Stimulated activated CD4-positive, alpha-beta T cell treated with anti-CD3 and anti-CD28 coated beads, Interleukin-1b, Interleukin-23, amount 100 ng/mL, for 1 hour (primary cell): ENCODE measurements around the gene KCNJ9.
"Not testable (repeated sequence)": the region's sequence is repeated elsewhere in the genome, so short reads cannot be mapped to it uniquely, and the experiment has no call there.

Experiments
- DNase-seq, 2 donors: peaks; one replicate each; pipeline ENCODE4 v3.0.0-alpha.2; 2020; ENCODE audit warnings: low read depth in 2 of 2

The KCNJ9 gene

GRCh38 chr1:160103658-160104408 is 22.5 kb downstream of the KCNJ9 start:
- no peak for DNase-seq

GRCh38 chr1:160104486-160104885 is 23.1 kb downstream of the KCNJ9 start:
- DNase-seq = no peak

- DNase-seq = no peak
Measured at GRCh38 chr1:160105155-160105554, 23.8 kb downstream of the KCNJ9 start.

GRCh38 chr1:160107512-160107911 is 26.2 kb downstream of the KCNJ9 start:
- no peak for DNase-seq

- no peak for DNase-seq
Measured at GRCh38 chr1:160108888-160109662, 27.7 kb downstream of the KCNJ9 start.

GRCh38 chr1:160109686-160110085 is 28.3 kb downstream of the KCNJ9 start:
- DNase-seq = no peak

- DNase-seq = not testable (repeated sequence)
Measured at GRCh38 chr1:160111462-160111861, 30.1 kb downstream of the KCNJ9 start.

GRCh38 chr1:160112357-160112756 is 31.0 kb downstream of the KCNJ9 start:
- no peak for DNase-seq

GRCh38 chr1:160113407-160113806 is 32.1 kb downstream of the KCNJ9 start:
- DNase-seq = no peak

GRCh38 chr1:160114085-160114484 is 32.7 kb downstream of the KCNJ9 start:
- no peak for DNase-seq

GRCh38 chr1:160115545-160116282 is 34.4 kb downstream of the KCNJ9 start, which contains the start of gene ATP1A2:
Gene ATP1A2, plus strand, starts transcription at chr1:160115759. Its CDS starts 103 bp downstream, at chr1:160115862.
- no peak for DNase-seq

GRCh38 chr1:160116283-160117147 is 35.2 kb downstream of the KCNJ9 start:
- no peak for DNase-seq

GRCh38 chr1:160117300-160117699 is 36.0 kb downstream of the KCNJ9 start:
- DNase-seq = no peak

GRCh38 chr1:160117709-160118183 is 36.4 kb downstream of the KCNJ9 start:
- no peak for DNase-seq

- DNase-seq = no peak
Measured at GRCh38 chr1:160118928-160119327, 37.6 kb downstream of the KCNJ9 start.

GRCh38 chr1:160120797-160121196 is 39.5 kb downstream of the KCNJ9 start:
- DNase-seq = no peak

- no peak for DNase-seq
Measured at GRCh38 chr1:160121388-160121787, 40.0 kb downstream of the KCNJ9 start.

GRCh38 chr1:160122978-160123495 is 41.7 kb downstream of the KCNJ9 start:
- no peak for DNase-seq

GRCh38 chr1:160123726-160124125 is 42.4 kb downstream of the KCNJ9 start:
- DNase-seq = no peak

- no peak for DNase-seq
Measured at GRCh38 chr1:160124705-160125478, 43.6 kb downstream of the KCNJ9 start.
